ENCODE data around the gene CREB3L2.

- TF ChIP-seq ZNF302 (CRISPR knock-in tag; IDR thresholded peaks at IDR 0.05) (no peak), MYC (IDR thresholded peaks at IDR 0.05; ENCODE audit: borderline replicate concordance, low read length) (no peak), NFE2L2 (conservative IDR thresholded peaks at IDR 0.05; ENCODE audit: low read length) (no peak), CTCF (IDR thresholded peaks at IDR 0.05) (no peak), REST (IDR thresholded peaks at IDR 0.05) (no peak), CHD2 (IDR thresholded peaks at IDR 0.05; ENCODE audit: low read length, partially characterized antibody) (no peak), POLR2A (IDR thresholded peaks at IDR 0.05; ENCODE audit: low read length) (no peak), MAX (IDR thresholded peaks at IDR 0.05) (no peak), USF2 (IDR thresholded peaks at IDR 0.05) (no peak), EP300 (IDR thresholded peaks at IDR 0.05) (no peak)
Measured at GRCh38 chr7:137990251-137990941, 11.5 kb downstream of the CREB3L2 start.

All from A549 (cell line).